A549 treated with GW870086 at 1 μM for 4 hours (cell line): Measurements from ENCODE around the gene GATD1. TPM values are rescaled to one million over a fixed set of nuclear protein-coding genes. Genes with fewer than 3 reads are reported as not detected.

Source experiments
- total RNA-seq: library from RNA; stranded (reverse); fragments of 200-300 nt; extraction: Qiagen RNA extraction; gene quantifications from 5 replicates; pipeline ENCODE4 v1.2.3, GENCODE V29; 2022; ENCODE audit warnings: low read depth

The GATD1 gene, protein sequence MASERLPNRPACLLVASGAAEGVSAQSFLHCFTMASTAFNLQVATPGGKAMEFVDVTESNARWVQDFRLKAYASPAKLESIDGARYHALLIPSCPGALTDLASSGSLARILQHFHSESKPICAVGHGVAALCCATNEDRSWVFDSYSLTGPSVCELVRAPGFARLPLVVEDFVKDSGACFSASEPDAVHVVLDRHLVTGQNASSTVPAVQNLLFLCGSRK
- 36.6 to 48.9 TPM (median 44.7 TPM) in 5 replicates for total RNA-seq

DNA sequence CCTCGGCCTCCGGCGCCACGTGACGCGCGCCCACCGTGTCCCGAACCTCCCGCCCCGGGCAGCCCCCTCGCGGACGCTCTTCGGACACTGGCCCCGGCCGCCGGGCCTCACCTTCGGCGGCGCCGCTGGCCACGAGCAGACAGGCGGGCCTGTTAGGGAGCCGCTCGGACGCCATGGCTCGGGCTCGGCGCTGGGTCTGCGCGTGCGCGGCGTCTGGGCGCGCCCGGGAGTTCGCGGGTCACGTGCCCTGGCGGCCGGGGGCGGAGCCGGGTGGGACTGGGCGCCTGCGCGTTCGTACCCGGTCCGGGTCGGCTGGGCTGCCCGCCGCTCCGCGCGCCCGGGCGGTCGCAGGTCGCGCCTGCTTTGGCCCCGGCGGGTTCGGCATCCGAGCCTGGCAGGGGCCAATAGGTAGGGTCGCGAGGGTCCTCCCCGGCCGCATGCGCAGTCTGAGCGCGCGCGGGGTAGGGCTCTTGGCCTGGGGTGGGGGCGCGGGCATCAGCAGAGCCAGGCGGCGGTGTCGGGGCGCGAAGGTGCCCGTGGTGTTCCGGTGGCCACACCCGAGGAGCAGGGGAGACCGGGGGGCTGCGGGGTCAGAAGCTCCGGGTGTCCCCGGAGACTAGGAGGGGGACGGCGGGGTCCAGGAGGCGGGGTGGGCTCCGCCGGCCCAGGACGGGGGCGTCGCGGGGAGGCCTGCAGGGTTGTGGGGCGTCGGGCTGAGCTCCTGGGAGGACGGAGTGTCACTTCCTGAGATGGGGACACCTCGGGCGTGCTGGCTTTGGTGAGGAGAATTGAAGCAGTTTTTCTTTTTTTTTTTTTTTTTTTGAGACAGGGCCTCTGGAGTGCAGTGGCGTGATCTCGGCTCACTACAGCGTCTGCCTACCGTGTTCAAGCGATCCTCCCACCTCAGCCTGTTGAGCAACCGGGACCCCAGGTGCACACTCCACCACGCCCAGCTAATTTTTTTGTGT, at the start of gene GATD1:
GATD1 (minus strand) TSS at position 200 of the 968 bp plus-strand sequence; CDS start at position 175, 25 bp downstream.

DNA sequence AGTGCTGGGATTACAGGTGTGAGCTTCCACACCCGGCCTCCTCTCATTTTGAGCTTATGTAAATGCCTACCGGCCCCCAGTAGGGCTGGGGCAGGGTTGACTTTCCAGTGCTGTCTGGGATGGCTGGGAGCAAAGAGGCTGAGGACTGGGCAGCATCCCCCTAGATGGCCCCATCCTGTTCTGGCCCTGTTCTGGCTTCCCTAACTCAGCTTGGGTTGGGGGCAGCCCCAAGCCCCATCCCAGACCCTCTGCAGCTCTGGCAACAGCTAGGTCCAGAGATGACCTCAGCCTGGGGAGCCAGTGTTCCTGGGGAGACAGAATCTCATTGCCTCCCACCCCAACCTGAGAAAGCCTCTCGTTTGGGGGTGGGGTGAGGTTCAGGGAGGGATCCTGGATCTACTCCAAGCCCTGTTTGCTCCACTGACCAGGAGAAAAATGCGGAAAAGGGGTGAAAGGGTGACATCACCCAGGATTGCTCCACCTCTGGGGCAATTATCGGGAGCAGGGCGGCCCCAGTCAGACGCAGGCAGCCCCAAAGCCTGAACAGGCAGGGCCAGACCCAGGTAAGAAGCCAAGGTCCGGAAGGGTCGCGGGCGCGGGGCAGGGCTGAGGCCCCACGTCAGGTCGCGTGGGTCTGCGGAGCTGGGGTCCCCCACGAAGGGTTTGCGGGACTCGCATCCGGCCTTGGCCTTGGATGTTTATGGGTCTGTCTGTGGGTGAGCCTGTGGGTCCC, 41.3 kb upstream of the GATD1 start, which contains the start of gene PNPLA2:
PNPLA2 (plus strand) TSS at position 519 of the 733 bp plus-strand sequence. CDS start 805 bp downstream, outside the sequence.

DNA sequence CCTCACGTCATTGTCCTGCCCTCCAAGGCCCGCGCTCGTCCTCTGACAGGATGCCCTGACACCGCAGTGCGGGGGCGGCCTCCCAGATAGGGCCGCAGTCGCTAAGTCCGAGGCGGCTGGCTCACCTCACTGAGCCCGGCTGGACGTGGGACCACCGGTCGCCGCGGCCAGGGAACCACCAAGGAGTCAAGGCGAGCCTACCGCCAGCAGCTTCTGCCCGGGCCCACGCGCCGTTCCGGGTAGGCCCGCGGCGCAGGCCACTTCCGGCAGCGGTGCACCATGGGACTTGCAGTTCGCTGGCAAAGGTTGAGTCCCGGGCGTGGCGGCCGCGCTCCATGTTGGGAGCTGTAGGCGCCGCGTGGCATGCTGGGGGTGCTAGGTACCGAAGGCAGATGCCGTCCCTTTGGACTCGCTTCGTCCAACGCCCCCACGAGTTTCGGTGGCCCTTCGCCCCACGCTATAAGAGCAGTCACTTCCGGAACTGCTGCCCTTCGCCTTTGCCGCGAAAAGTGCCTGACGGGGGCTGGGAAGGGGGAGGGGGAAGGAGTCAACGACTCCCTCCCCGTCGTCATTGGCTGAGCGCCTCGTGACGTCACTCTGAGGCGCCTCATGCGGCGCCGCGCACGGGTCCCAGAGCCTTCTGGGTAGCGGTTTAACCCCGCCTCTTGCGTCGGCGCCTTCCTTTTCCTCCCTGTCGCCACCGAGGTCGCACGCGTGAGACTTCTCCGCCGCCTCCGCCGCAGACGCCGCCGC, 32.2 kb upstream of the GATD1 start, which contains the start of gene RPLP2:
RPLP2 (plus strand) TSS at position 681 of the 753 bp plus-strand sequence. CDS start 268 bp downstream, outside the sequence.

DNA sequence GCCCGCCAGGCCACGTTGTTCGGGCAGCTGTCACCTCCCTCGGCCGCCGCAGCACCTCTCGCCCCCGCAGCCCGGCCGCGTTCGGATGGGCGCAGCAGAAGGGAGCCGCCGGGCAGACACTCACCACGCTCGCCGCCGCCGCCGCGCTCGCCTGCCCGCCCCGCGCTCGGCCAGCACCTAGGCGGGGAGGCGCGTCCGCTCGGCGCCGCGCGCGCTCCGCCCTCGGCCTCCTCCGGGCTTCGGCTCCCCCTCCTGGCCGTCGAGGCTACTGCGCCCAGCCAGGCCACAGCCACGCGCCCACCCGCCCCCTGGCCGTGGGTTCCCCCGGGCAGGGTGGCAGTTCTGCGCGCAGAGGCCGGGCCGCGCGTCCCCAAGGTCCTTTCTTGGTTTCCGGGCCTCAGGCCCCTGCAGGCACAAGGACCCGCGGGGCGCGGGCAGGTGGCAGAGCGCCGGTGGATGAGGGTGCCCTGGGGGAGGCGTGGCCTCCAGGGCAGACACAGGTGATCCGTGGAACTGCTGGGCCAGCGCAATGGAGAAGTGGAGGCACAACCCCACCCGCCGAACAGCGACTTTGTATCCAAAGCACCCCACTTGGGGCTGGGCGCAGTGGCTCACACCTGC, 20.9 kb upstream of the GATD1 start, which contains the start of gene SLC25A22:
SLC25A22 (minus strand) TSS at position 189 of the 621 bp plus-strand sequence. CDS start 3,275 bp downstream, outside the sequence.

DNA sequence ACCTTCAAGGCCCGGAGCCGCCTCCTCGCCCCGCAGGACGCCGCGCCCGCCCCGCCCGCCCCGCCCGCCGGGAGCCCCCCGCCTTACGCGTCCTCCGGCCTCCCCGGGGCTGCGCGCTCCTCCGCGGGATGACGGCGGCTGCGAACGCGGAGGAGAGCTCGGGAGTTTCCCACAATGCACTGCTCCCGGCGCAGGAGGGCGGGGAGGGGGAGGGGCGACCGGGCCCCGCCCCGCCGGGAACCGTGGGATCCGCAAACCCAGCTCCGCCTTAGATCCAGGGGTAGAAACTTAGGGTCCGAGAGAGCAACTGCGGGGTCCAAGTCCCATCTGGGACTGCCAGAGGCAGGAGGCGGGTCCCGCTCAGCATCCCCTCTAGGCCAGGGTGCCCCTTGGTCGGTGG, 12.7 kb upstream of the GATD1 start, which contains the start of gene CEND1:
CEND1 (minus strand) TSS at position 148 of the 400 bp plus-strand sequence. CDS start 1,514 bp downstream, outside the sequence.

DNA sequence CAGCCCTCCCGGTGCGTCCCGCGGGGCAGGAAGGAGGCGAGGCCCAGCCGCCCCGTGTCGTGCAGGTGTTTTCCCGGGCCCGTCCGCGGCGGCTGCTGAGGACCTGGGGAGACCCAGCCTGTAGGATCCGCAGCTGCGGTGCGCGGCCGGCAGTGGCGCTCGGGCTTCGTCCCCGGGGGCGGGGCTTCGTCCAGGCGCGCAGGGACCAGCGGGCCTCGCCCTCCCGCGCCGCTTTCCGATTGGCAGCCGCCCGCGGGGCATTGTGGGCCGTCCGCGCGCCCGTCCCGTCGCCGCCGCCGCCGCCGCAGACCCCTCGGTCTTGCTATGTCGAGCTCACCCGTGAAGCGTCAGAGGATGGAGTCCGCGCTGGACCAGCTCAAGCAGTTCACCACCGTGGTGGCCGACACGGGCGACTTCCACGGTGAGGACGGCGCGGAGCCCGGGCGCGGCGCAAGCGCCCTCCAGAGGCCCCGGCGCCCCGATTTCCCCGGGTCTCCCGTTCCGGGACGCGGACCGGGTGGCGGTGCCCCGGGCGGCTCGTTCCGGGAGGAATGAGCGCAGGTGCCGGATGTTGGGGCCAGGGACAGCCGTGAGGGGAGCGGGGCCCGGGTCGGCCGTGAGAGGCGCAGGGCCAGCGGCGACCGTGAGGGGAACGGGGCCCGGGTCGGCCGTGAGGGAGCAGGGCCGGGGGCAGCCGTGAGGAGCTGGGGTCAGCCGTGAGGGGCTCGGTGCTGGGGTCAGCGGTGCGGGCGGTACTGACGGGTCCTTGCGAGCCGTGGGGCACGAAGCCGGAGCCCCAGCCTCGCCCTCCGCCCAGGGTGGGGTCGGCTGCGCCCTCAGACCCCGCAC, 29.9 kb downstream of the GATD1 start, which contains the start of gene TALDO1:
TALDO1 (plus strand) TSS at position 307 of the 849 bp plus-strand sequence; CDS start at position 325, 18 bp downstream.

Other genes with a start within 250 kb of the GATD1 start
- 108 to 168 TPM (median 150 TPM) in 5 replicates for gene HRAS, start 241.9 kb downstream of the GATD1 start, total RNA-seq
- gene LRRC56, start 240.0 kb downstream of the GATD1 start, total RNA-seq = 0.54 to 0.97 TPM (median 0.77 TPM) in 5 replicates
- gene LMNTD2, start 216.7 kb downstream of the GATD1 start, total RNA-seq = 1.9 to 3.0 TPM (median 2.3 TPM) in 5 replicates
- 45.1 to 53.1 TPM (median 51.9 TPM) in 5 replicates for gene RASSF7, start 216.5 kb downstream of the GATD1 start, total RNA-seq
- 29.5 to 38.7 TPM (median 35.4 TPM) in 5 replicates for gene PHRF1, start 201.0 kb downstream of the GATD1 start, total RNA-seq
- 5.8 to 8.1 TPM (median 5.9 TPM) in 5 replicates for gene IRF7, start 161.5 kb downstream of the GATD1 start, total RNA-seq
- gene CDHR5, start 152.5 kb downstream of the GATD1 start, total RNA-seq = 0.08 to 0.14 TPM (median 0.09 TPM) in 3 of 5 replicates, not detected in the others
- gene SCT, start 150.3 kb downstream of the GATD1 start, total RNA-seq = not detected in 5 replicates
- gene DRD4, start 140.2 kb downstream of the GATD1 start, total RNA-seq = 0.10 to 0.41 TPM (median 0.24 TPM) in 5 replicates
- 26.1 to 38.9 TPM (median 32.1 TPM) in 5 replicates for gene DEAF1, start 82.3 kb downstream of the GATD1 start, total RNA-seq
- 8.4 to 10.4 TPM (median 10.0 TPM) in 5 replicates for gene TMEM80, start 81.7 kb downstream of the GATD1 start, total RNA-seq
- 76.9 to 131 TPM (median 114 TPM) in 5 replicates for gene EPS8L2, start 71.3 kb downstream of the GATD1 start, total RNA-seq
- 394 to 439 TPM (median 414 TPM) in 5 replicates for gene TALDO1, start 30.0 kb downstream of the GATD1 start, total RNA-seq
- gene CEND1, start 12.6 kb upstream of the GATD1 start, total RNA-seq = 1.2 to 2.7 TPM (median 1.9 TPM) in 5 replicates
- 21.8 to 34.9 TPM (median 34.1 TPM) in 5 replicates for gene SLC25A22, start 20.8 kb upstream of the GATD1 start, total RNA-seq
- gene PIDD1, start 27.7 kb upstream of the GATD1 start, total RNA-seq = 8.6 to 14.2 TPM (median 13.8 TPM) in 5 replicates
- 1,669 to 2,765 TPM (median 2,317 TPM) in 5 replicates for gene RPLP2, start 32.5 kb upstream of the GATD1 start, total RNA-seq
- gene PNPLA2, start 41.4 kb upstream of the GATD1 start, total RNA-seq = 36.8 to 63.3 TPM (median 53.7 TPM) in 5 replicates
- gene CRACR2B, start 50.4 kb upstream of the GATD1 start, total RNA-seq = 5.0 to 6.2 TPM (median 5.5 TPM) in 5 replicates
- 811 to 833 TPM (median 824 TPM) in 5 replicates for gene CD151, start 55.5 kb upstream of the GATD1 start, total RNA-seq
- gene POLR2L, start 65.0 kb upstream of the GATD1 start, total RNA-seq = 586 to 744 TPM (median 634 TPM) in 5 replicates
- gene TSPAN4, start 65.4 kb upstream of the GATD1 start, total RNA-seq = 133 to 197 TPM (median 190 TPM) in 5 replicates
- gene CHID1, start 133.3 kb upstream of the GATD1 start, total RNA-seq = 71.0 to 80.8 TPM (median 73.7 TPM) in 5 replicates
- gene AP2A2, start 148.4 kb upstream of the GATD1 start, total RNA-seq = 33.0 to 41.4 TPM (median 36.8 TPM) in 5 replicates